GM23248 (cell line): ENCODE results near the gene SLC7A10.

Source experiments
- EZH2 ChIP-seq: fragments of 200-600 bp; sonication (generic); IDR thresholded peaks from 2 replicates; pipeline ENCODE4 v1.6.1; 2018; ENCODE audit warnings: antibody characterized with exemption, mild to moderate bottlenecking; ENCODE audit not compliant: insufficient read depth, poor library complexity, severe bottlenecking
- EZH2phosphoT487 ChIP-seq: fragments of 200-600 bp; sonication (generic); IDR thresholded peaks from 2 replicates; pipeline ENCODE4 v1.6.1; 2018; ENCODE audit warnings: antibody characterized with exemption, moderate library complexity, mild to moderate bottlenecking, low read depth; ENCODE audit not compliant: insufficient read depth

DNA sequence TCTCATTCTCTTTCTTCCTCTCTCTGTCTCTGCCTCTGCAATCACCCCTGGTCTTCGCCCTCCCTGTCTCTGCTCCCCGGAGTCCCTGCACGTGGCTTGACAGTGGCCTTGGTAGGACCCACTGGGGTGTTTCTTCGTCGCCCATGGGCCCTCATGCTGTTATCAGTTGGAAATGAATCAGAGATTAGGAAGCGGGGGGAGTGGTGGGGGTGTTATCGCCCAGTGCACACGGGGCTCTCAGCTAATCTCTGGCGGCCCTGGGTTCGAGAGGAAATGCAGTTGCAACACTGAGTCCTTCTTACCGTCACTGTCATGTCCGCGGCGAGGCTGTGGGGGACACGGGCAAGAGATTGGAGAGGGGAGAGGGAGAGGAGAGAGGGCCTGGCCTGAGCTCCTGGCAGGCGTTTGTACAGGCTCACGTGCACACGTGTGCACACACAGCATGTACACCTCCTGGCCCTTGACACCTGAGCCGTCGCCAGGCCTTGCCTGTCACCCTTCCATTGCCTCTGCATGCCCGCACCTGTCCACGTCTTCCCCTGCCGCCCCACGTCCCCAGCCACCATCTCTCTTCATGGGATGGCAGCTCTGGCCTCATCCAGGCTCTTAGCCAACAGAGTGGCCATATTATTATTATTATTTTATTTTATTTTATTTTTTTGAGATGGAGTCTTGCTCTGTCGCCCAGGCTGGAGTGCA lies 37.8 kb upstream of the SLC7A10 start:
- no peak for TF ChIP-seq EZH2
- no peak for TF ChIP-seq EZH2phosphoT487
